HG03108 (cell line): ENCODE data around the gene FBXO42.

ENCODE experiments used
- ATAC-seq: cut with Tn5 transposase; IDR thresholded peaks from one replicate; pipeline ENCODE4 v1.9.1; 2021; ENCODE audit warnings: moderate library complexity; ENCODE audit not compliant: unreplicated experiment

FBXO42 gene

DNA sequence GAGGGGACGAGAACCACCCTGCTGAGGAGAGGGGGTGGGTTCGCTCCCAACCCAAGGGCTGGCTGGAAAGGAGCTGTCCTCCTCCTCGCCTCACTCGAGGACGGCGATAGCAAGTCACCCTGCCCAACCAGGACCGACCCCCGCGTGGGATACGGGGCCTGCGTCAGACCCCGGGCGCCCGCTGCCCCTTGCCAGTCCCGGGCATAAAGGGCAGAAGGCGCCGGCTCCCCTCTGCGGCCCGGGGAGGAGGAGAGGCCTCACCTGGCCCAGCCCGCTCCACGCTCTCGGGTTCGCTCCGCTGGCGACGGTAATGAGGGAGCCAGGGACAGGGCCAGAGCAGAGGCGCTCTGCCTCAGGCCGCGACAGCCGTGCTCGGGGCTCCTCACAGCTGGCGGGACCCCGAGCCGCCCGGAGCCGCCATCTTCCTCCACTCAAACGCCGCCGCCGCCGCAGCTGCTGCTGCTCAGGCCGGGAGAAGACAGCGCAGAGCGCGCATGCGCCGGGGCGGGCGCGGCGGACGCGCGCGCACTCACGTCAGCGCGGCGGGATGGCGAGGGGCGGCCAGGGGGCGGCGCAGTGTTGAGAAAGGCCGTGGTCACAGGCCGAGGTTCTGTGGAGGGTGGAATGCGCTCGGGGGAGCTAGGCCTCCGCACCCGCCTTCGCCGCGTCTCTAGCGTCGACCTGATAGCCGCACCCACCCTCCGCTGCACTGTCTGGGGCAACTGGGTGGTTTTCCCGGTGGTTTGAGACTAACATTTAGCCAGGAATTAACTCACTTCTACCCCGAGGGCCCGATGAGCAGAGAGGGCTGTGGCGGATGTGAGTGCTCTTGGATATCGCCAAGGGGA is at the start of gene FBXO42:
FBXO42 (minus strand) TSS at position 487 of the 848 bp plus-strand sequence. CDS start 37,062 bp downstream, outside the sequence.
- ATAC-seq: peak; percentile 84

DNA sequence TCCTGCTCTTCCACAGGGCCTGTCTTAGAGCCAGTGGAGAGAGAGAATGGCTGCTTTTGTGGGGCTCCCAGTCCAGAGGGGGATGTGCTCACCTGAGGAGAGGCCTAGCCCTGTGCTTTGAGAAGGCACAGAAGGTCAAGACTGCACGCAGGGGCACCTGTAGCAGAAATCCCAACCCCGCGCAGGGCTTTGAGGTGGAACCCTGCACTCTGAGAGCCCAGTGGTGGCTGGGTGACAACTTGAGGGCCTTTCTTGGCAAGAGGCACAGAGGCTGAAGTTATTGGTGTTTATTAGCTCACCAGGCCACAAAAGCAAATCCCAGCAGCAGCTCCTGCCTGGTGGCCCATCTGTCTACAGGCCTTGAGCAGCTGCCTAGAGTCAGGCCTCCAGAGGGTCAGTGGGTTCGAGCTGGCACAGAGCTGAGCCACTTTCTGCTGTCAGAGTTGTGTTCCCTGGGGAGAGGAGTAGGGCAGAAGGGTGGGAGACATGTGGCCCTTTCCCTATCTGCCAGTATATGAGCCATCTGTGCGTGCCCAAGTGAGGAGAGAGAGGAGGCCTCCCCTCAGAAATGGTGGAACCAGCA is 46.2 kb upstream of the FBXO42 start:
- ATAC-seq: no peak

DNA sequence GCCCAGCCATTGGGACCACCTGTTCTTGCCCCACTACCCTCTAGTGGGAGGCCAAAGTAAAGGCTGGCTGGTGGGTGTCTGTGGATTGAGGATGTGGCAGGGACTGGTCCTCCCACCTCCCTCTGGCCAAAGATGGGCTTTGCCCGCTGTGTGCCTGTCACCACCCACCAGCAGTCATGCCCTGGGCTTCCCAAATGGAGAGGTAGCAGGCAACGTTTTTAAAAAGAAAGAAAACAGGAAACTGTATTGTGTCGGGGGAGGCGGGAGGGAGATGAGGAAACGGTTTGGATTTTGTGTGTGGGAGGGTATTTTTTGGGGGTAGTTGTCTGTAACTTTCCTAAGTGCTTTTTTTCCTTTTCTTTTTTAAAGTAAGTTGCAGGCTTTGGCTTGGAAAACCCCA is 44.8 kb upstream of the FBXO42 start:
- ATAC-seq: no peak

DNA sequence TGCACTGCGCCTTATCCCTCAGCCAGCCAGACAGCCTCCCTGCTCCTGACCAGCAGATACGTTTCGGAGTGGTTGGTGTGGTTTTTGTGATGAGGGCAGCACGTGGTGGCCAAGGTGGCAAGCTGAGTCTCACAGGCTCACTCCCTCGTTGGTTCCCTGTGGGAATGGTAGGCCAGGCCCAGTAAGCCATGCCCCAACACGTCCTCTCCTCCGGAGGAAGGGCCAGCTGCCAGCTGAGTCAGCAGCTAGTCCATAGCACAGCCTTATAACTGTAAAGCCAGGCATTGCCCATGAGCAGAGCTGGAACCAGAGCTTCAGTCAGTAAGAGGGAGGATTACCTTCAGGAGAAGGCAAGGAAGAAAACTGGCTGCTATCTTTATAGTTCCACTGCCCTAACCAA is 44.3 kb upstream of the FBXO42 start:
- ATAC-seq: no peak

DNA sequence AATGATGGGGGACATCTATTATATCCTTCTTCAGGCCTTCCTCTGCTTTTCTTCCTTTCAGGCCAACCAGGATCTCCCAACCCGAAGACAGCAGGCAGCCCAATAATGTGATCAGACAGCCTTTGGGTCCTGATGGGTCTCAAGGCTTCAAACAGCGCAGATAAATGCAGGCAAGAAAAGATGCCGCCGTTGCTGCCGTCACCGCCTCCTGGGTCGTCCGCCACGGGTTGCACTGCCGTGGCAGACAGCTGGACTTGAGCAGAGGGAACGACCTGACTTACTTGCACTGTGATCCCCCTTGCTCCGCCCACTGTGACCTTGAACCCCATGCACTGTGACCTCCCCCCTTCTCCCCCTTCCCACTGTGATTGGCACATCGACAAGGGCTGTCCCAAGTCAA is 42.7 kb upstream of the FBXO42 start:
- no peak for ATAC-seq

DNA sequence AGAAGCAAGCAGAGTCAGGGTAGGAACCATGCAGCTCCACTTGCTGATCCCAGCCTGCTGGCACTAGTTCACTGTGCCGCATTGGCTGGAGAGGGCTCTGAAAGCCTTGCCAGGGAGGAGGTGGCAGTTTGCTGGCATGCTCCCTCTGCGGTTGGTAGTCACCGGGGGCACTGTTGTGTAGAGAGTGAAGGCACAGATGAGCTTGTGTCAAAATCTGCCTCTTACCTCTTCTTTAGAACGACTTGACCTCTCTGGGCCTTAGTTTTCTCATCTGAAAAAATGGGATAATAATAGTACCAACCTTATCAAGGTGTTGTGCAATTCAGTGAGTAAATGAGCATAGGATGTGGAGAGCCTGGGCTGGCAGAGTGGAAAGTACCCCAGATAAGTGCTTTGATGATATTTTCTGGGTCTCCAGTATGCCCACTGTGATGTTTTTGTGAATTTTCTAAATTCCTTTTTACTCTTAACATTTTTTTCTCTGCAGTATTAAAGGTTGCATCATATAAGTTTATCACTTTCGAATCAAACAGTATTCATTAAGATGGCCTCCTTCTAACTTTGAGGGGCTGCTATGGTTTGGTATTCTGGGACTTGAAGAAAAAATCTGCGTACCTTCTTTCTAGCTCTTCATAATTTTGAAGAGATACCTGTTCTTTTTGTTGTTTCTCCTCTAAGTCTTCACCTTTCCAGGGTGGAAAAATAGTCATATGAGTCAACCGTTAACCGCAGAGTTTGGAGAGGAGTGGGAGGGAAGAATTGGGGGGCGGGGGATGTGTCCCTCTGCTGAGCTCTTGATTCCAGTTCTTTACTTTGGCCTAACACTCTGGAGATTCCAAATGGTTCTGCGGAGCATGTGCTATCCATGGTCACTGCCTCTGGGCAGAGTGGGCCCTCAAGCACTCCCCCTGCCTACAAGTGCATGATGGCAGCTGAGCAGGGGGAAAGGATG is 41.6 kb upstream of the FBXO42 start:
- no peak for ATAC-seq

DNA sequence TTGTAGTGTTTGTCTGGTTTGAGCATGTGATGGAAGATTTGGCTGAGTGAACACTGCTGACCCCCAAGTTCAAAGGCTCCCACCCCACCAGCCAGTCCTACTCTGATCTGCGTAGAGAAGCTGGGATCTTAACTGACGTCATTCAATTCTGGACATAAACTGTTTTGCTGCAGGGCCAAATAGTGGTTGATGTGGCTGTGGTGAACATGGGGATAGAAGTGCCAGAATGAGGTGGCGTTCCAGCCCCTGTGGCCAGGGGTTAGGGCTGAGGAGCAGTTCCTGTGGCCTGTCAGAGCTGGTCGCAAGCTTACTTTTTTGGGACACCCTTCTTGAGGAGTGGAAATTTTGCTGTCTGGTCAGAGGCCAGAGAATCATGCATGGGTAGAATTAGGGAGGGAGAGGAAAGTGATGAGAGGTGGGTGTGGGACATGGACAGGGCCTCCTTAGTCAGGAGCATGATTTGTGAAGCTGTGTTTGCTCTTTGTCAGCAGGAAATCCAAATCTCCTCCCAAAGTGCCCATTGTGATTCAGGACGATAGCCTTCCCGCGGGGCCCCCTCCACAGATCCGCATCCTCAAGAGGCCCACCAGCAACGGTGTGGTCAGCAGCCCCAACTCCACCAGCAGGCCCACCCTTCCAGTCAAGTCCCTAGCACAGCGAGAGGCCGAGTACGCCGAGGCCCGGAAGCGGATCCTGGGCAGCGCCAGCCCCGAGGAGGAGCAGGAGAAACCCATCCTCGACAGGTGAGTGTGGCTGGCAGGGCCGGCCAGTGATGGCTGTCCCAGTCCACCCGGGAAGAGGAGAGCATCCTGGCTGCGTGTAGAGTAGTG is 40.7 kb upstream of the FBXO42 start:
- ATAC-seq: no peak

DNA sequence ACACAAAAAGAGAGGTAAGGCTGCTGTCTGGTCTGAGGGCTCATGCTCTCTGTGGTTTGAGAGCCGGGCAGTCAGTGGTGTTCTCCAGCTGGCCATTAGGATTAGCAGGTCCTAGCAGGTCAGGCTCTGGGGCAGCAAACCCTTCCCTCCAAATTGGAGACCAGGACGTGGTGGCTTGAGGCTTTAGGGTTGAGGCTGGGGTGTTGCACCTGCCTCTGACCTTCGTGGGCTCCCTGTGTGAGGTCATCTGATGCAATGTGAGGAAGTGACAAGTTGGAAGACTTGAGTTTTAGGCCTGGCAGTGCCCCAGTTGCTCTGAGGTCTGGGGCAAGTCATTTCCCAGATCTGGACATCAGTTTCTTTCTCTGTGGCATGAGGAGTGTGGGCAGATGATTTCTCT is 39.1 kb upstream of the FBXO42 start:
- no peak for ATAC-seq

DNA sequence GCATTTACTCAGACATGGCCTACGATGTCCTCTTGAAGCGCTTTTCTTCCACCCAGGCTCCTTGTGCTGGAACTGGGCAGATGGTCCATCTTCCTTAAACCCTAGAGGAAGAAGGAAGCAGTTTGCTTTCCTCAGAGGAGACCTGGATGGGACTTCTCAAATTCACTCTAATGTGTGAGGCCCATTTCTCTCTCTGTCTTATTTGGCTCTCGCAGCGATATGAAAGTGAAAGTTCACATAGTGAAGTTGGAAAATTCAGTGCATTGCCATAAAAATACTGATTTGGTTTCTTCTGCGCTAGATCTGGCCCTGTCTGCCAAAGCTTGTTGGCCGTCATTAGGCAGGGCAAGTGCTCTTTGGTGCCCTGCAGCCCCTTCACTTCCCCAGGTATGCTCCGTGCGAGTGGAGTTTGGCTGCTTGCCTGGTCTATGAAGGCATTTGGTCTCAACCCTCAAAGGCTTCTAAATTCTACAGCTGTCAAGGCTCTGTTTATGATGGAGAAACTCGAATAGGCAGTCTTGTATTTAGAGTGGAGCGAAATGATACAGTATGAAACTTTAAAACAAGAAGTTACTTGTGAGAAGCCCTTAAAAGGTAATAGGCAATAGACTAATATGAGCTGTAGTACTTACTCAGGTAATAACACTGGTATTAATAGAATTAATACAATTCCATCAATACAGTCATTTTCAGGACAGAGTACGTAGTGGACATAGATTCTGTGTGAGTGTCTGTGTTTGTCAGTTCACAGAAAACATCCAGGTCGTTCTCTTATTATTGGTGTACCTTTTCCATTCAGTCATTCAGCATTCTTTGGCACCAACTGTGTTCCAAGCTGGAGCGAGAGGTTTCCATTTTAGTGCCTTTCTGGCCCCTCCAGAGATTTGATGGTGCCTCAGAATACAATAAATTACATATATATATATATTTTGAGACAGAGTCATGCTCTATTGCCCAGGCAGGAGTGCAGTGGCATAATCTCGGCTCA is 35.2 kb upstream of the FBXO42 start:
- no peak for ATAC-seq

DNA sequence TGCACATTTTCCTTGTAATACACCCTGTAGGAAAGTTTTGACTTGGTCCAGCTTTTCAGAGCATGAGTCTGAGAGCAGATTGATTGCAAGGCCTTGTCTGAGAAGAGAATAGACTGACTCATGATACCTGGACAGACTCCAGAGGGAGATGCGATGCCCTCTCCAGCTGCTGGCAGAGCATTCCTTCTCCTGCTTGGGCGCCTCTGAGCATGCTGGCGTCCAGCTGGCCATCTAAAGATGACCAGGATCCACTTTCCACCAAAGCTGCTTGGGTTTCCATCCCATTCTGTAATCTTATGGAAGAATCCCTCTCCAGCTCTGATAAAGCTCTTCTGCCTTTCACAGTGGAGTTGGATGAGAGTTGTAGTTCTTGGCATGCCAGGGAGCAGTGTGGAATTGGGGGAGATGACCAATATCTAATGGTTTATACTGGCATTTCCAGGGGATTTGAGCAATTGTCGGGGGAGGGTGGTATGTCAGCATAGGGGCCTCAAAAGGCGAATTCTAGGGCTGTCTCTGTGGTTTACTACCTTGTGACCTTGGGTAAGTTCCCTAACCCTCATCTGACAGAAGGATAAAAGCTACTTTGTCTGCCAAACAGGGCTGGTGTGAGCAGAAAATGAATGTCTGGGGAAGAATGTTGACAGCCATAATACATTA is 34.3 kb upstream of the FBXO42 start:
- no peak for ATAC-seq

DNA sequence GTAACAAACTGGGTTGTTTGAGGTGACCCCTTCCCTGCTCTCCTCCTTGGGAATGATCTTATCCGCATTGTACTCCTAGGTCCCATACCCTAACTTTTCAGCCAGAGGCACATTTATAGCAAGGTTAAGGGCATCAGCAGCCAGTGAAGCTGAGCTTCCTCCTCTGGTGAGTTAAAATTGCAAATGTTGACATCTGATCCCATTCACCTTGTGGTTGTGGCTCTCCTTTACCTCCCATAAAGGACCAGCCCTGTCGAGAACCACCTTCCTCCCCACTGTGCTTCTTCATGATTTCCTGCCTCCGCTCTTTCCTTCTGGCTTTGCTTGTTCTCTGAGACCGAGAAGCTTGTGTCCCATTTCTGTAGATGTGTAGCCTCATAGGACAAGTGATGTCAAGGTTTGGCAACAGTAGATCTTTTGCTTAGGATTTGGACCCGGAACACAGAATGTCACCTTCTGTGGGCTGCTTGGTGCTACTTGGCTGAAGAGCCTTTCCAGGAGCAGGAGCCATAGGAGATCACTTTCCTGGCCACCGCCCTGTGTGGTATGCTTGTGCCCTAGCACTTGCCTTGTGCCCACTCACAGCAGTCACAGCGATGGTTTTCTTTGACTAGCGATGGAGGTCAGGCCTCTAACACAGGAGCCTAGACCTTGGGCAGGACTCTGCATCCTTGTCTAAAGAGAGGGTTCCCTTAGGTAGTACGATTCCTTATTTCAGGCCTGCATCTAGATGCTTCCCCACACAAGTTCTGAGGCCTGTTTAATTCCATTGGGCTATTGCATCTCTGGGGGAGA is 33.6 kb upstream of the FBXO42 start:
- ATAC-seq: no peak

DNA sequence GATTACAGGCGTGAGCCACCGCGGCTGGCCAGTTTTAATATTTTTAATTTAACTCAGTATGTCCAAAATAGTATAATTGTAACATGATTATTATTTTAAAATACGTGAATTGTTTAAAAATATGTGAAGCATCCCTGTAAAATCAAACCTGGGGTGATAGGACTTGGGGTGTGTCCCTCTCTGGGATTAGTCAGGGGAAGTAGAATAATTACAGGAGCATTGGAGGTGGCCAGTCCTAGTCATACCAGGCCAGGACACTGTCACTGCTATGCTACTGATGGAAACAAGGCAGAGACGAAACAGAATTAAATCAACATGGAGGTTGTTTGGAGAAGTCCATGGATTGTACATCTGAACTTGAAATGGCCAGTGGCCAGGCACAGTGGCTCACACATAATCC is 31.6 kb upstream of the FBXO42 start:
- no peak for ATAC-seq

DNA sequence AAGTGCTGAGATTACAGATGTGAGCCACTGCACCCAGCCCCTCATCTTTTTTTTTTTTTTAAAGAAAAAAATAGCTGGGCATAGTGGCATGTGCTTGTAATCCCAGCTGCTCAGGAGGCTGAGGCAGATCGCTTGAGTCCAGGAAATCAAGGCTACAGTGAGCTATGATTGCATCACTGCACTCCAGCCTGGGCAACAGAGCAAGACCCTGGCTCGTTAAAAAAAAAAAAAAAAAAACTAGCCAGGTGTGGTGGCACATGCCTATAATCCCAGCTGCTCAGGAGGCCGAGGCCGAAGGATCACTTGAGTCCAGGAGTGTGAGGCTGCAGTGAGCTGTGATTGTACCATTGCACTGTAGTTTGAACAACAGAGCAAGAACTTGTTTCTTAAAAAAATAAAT is 28.6 kb upstream of the FBXO42 start:
- ATAC-seq: no peak

DNA sequence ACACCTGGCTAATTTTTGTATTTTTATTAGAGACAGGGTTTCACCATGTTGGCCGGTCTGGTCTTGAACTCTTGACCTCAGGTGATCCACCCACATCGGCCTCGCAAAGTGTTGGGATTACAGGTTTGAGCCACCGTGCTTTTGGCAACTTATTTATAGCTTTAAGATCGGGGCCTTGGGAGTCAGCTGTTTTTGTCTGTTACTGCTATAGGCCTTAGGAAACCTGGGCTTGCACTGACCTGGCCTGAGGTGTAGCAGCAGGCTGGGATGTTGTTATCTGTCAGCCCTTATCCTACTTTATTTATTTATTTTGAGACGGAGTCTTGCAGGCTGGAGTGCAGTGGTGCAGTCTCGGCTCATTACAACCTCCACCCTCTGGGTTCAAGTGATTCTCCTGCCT is 26.2 kb upstream of the FBXO42 start:
- ATAC-seq: no peak

DNA sequence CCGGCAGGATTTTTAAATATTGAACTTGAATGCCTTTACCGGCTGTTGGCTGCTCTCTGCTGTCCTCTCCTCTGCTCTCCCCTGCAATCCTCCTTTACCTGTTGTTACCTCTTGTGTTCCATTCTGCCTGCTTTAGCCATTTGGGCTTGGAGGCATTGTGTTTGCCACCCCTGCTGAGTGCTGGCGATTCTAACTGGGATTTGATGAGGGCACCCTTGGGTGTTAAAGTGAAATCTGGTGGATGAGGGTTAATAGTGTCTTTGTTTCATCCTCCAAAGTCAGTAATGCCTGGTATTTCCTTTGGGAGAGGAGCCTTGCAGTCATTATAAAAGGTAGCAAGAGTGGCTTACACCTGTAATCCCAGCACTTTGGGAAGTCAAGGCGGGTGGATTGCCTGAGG is 24.7 kb upstream of the FBXO42 start:
- no peak for ATAC-seq

DNA sequence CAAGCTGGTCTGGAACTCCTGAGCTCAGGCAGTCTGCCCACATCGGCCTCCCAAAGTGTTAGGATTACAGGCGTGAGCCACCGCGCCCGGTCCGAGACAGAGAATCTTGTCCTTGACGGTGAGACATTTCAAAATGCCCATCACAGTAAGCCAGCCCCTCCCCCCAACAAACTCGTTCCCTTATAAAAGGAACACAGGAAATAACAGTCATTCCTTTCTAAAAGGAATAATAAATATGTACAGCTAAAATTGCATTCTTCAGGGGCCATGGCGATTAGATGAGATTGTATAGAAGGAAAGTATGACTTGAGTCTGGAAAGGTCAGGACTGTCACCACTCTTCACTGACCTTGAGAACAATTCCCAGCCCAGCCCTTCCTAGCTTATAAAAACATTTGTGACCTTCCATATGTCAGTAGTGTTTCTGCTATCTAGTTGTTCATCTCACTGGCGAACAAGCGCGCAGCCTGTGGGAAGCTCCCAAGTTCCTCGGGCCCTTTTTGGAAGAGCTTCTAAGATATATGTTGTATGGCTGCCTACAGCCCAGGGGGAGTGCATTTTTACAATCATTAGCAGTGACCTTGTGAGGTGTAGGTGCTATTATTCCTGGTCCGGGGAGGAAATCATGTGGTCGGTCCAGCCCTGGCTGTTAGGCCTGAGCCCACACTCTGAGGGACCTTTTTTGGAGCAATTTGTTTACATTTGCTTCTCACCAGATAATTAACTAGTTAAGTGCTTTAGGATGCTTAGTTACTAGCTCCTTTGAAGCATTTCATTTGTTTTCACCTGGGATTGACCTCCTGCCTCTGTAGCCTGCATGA is 23.5 kb upstream of the FBXO42 start:
- no peak for ATAC-seq

DNA sequence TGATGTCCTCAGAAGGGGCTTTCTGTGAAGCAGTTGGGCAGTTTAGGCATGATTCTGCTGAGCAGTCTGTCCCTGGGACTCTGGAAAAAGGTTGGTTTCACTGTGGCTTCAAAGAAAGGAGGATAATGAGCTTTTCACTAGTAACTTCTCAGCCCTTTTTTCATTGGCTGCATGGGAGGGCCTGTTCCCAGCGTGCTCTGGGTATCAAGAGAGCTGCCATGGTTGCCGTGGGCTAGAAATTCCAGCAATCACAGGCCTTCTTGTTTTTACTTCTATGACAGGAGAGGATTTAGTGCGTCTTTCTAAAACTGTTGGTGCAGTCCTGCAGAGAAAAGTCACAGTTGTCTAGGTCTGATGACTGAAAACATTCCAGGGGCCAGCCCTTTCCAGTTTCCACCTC is 22.0 kb upstream of the FBXO42 start:
- ATAC-seq: no peak
